K562 (cell line): ENCODE data around the gene POLR2B. TPM values are rescaled to one million over a fixed set of nuclear protein-coding genes. Genes with fewer than 3 reads are reported as not detected.
A peak's percentile ranks its signal among the peaks of the same experiment; 100 is the strongest.
"Not testable (repeated sequence)": the region's sequence is repeated elsewhere in the genome, so short reads cannot be mapped to it uniquely, and the experiment has no call there.

Experiments
- ATAC-seq: fragments of 200-7000 bp; cut with Tn5 transposase; 3 replicates; pipeline ENCODE4 v1.9.1; 2020; ENCODE audit warnings: moderate library complexity
- BruUV-seq: library from RNA; stranded (reverse); fragments of 400-500 nt; replicated peaks from 2 replicates; lab custom pipeline; 2021; lab: Mats Ljungman, UMichigan
- CTCF ChIA-PET: fragments of 300-600 bp; formaldehyde crosslinking; extraction: SDS; loops from one replicate; lab custom pipeline; 2021; ENCODE audit warnings: low intra/inter-chr PET ratio; lab: Yijun Ruan, JAX
- POLR2A ChIA-PET: fragments of 300-600, 350-650 bp; sonication (Branson Sonifier 250); formaldehyde crosslinking; extraction: SDS; loops from one replicate; lab custom pipeline; 2021; ENCODE audit warnings: antibody characterized with exemption, inconsistent platforms; lab: Yijun Ruan, JAX
- DNase-seq, 4 experiments: peaks; one replicate each; pipeline versions ENCODE4 v3.0.0 to v3.0.0-alpha.2; 2011 to 2018; ENCODE audit warnings: low spot score in 3 of 4, mixed read lengths in 3 of 4; ENCODE audit errors: extremely low read depth in 1 of 4
- FAIRE-seq: peaks from 2 replicates; lab custom pipeline; 2011; peaks lifted over from hg19 to GRCh38; lab: Jason Lieb, UNC
- H2AFZ ChIP-seq: 2 replicates; pipeline ENCODE4 v1.6.0; 2011; ENCODE audit warnings: low read depth, low read length, control low read depth, inconsistent platforms
- H3K27ac ChIP-seq: fragments of 200-600 bp; 3 replicates; pipeline ENCODE4 v1.8.0; 2011; ENCODE audit warnings: low read depth, mild to moderate bottlenecking, control low read depth, inconsistent platforms, low read length, moderate library complexity, mixed read lengths; ENCODE audit errors: extremely low read depth
- H3K27me3 ChIP-seq, 2 experiments: fragments of 300-600 bp in 1 of 2; 2 replicates in 1 of 2; 3 replicates in 1 of 2; pipeline versions ENCODE4 v1.6.0 to v1.8.0; 2011; ENCODE audit warnings: inconsistent platforms in 2 of 2, low read length in 2 of 2, mild to moderate bottlenecking in 1 of 2, mixed read lengths in 1 of 2, moderate library complexity in 1 of 2; ENCODE audit not compliant: control insufficient read depth in 2 of 2, insufficient read depth in 2 of 2
- H3K36me3 ChIP-seq: fragments of 300-600 bp; 3 replicates; pipeline ENCODE4 v1.8.0; 2011; ENCODE audit warnings: mild to moderate bottlenecking, low read length, inconsistent platforms; ENCODE audit not compliant: control insufficient read depth, insufficient read depth
- H3K4me1 ChIP-seq, 2 experiments: fragments of 200-600 bp in 1 of 2; replicated peaks in 1 of 2; 2 replicates in 1 of 2; 3 replicates in 1 of 2; pipeline versions ENCODE4 v1.5.1 to v1.8.0; 2011; ENCODE audit warnings: inconsistent platforms in 2 of 2, low read length in 2 of 2, mild to moderate bottlenecking in 1 of 2, mixed read lengths in 1 of 2, moderate library complexity in 1 of 2; ENCODE audit not compliant: control insufficient read depth in 2 of 2, insufficient read depth in 2 of 2
- H3K4me2 ChIP-seq: 2 replicates; pipeline ENCODE4 v1.6.1; 2011; ENCODE audit warnings: low read length, control low read depth, inconsistent platforms, mixed read lengths; ENCODE audit not compliant: insufficient read depth
- H3K4me3 ChIP-seq: fragments of 200-600 bp; sonication (generic), shearing (Covaris generic); 2 replicates; pipeline ENCODE4 v1.5.1; 2016; ENCODE audit warnings: control low read depth, inconsistent platforms
- H3K79me2 ChIP-seq: fragments of 200-600 bp; 3 replicates; pipeline ENCODE4 v1.8.0; 2011; ENCODE audit warnings: low read length, inconsistent platforms; ENCODE audit not compliant: control insufficient read depth, insufficient read depth
- H3K9ac ChIP-seq, 2 experiments: 2 replicates each; pipeline versions ENCODE4 v1.6.0 to v1.6.1; 2011; ENCODE audit warnings: low read depth in 2 of 2, low read length in 2 of 2, control low read depth in 1 of 2, inconsistent platforms in 1 of 2, mild to moderate bottlenecking in 1 of 2, mixed read lengths in 1 of 2; ENCODE audit not compliant: insufficient read depth in 1 of 2
- H3K9me1 ChIP-seq: one replicate; pipeline ENCODE4 v1.6.0; 2011; ENCODE audit warnings: inconsistent platforms, mild to moderate bottlenecking, low read length, moderate library complexity; ENCODE audit not compliant: control insufficient read depth, insufficient read depth
- H3K9me3 ChIP-seq: replicated peaks from 2 replicates; pipeline ENCODE4 v1.5.1; 2011; ENCODE audit warnings: low read depth, low read length, inconsistent platforms; ENCODE audit not compliant: control insufficient read depth, insufficient read depth
- H4K20me1 ChIP-seq: replicated peaks from 2 replicates; pipeline ENCODE4 v1.6.1; 2011; ENCODE audit warnings: low read length, inconsistent platforms, mixed read lengths; ENCODE audit not compliant: control insufficient read depth, insufficient read depth
- CEBPB ChIP-seq: fragments of 450-650 bp; IDR thresholded peaks from 2 replicates; pipeline ENCODE4 v1.6.1; 2016; ENCODE audit warnings: missing genetic modification characterization, missing compliant biosample characterization
- MTA3 ChIP-seq: fragments of 450-650 bp; formaldehyde crosslinking; IDR thresholded peaks from 2 replicates; pipeline ENCODE4 v1.6.1; 2017; ENCODE audit warnings: mild to moderate bottlenecking, borderline replicate concordance
- NFE2 ChIP-seq: IDR thresholded peaks from 2 replicates; pipeline ENCODE4 v1.6.1; 2014; ENCODE audit warnings: antibody characterized with exemption, low read depth
- PKNOX1 ChIP-seq: fragments of 450-650 bp; IDR thresholded peaks from 2 replicates; pipeline ENCODE4 v1.6.1; 2016
- ZBTB11 ChIP-seq, 3 experiments: fragments of 200-800 bp in 1 of 3; fragments of 250-450 bp in 1 of 3; fragments of 450-650 bp in 1 of 3; sonication (Bioruptor Pico) in 1 of 3; sonication (Bioruptor generic) in 1 of 3; formaldehyde crosslinking in 1 of 3; IDR thresholded peaks; 2 replicates each; pipeline versions ENCODE4 v1.6.1 to v1.8.0; 2016 to 2022; ENCODE audit warnings: mild to moderate bottlenecking in 2 of 3, missing genetic modification characterization in 2 of 3, missing compliant biosample characterization in 1 of 3, moderate library complexity in 1 of 3
- ZNF224 ChIP-seq: sonication (generic); formaldehyde crosslinking; IDR thresholded peaks from 2 replicates; pipeline ENCODE4 v1.8.0; 2022; ENCODE audit warnings: mild to moderate bottlenecking, missing genetic modification reagents
- ZNF785 ChIP-seq: fragments of 250-450 bp; sonication (Bioruptor Pico); IDR thresholded peaks from 2 replicates; pipeline ENCODE4 v1.4.0; 2020; ENCODE audit warnings: mild to moderate bottlenecking
- WGBS: fragments of 100-300 bp; shearing (Covaris generic); methylation state at CpG from one replicate; pipeline ENCODE4 v1.1.6; 2016; ENCODE audit warnings: low coverage, mixed read lengths; ENCODE audit not compliant: insufficient coverage; ENCODE audit errors: missing lambda C conversion rate; 5-methylcytosine and 5-hydroxymethylcytosine counted together
- in situ Hi-C: fragments of 300-500 bp; cut with MboI; formaldehyde crosslinking; loops from 4 replicates; pipeline ENCODE4 v1.15.0; 2018; ENCODE audit warnings: inconsistent platforms, mixed read lengths
- intact Hi-C: fragments of 100-400 bp; cut with micrococcal nuclease; formaldehyde crosslinking; loops from 2 replicates; pipeline ENCODE4 v1.14.2; 2022
- polyA plus RNA-seq, 8 experiments: library from polyadenylated mRNA; depleted of rRNA in 4 of 8; stranded (reverse) in 5 of 8; unstranded in 3 of 8; fragments of >200 nt; fragmentation: Nextera tagmentation in 2 of 8; fragmentation: Illumina TruSeq in 1 of 8; extraction: Ambion mirVana in 2 of 8; extraction: Trizol in 1 of 8; gene quantifications; 2 replicates each; pipeline versions ENCODE4 v1.2.1 to v1.2.3, GENCODE V29; 2011 to 2014; ENCODE audit warnings: inconsistent platforms in 1 of 8, missing spikeins in 1 of 8
- total RNA-seq, 7 experiments: library from RNA; depleted of rRNA in 6 of 7; stranded (reverse); fragments of >200 nt in 6 of 7; fragmentation: Illumina TruSeq in 2 of 7; extraction: Trizol in 2 of 7; gene quantifications; 2 replicates each; pipeline versions ENCODE4 v1.2.1 to v1.2.3, GENCODE V29; 2011 to 2021; ENCODE audit warnings: low replicate concordance in 1 of 7

Gene POLR2B
- total and polyA plus RNA-seq, 9 of the 15 experiments (the other 6 are each of a cell fraction or from before 2014, with no cell fraction given) = 60.9 to 208 (median 142) TPM

DNA sequence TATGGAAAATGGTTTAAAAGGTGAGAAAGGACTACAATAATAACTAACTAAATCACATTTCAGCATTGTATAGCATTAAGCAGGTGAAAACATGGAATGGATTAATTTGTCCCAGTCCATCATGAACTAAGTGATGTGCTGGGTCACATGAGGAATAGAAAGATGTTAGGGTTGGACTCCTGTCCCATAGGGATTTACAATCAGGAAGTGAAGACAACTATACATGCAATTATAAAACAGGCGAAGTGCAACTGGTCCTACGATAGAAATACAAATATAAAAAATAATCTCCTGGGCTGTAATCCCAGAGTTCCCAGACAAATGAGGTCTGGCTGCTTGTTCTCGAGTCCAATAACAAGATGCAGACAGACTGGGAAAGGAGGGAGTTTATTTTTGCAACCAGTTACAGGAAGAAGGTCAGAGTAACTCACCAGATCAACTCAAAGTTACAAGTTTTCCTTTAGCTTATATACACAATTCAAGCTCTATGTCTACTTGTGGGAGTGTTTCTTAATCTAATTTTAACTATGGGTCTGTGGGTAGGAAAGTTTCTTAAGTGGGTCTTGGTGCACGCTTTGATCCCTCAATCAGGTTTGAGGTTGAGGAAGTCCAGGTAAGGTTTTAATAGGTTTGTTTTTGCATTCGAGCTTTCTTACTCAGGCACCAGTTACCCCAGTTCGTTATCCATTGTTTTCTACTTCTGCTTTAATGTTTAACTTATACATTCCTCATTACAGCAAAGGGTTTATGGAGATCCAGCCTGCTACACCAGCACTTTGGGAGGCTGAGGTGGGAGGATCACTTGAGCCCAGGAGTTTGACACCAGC, 81.4 kb downstream of the POLR2B start (continued):
- TF ChIP-seq ZNF785 (CRISPR knock-in tag) = no peak
- no peak for TF ChIP-seq MTA3
- TF ChIP-seq ZBTB11 (CRISPR knock-in tag; IDR thresholded peaks at IDR 0.05) = no peak
- TF ChIP-seq ZNF224 = no peak

DNA sequence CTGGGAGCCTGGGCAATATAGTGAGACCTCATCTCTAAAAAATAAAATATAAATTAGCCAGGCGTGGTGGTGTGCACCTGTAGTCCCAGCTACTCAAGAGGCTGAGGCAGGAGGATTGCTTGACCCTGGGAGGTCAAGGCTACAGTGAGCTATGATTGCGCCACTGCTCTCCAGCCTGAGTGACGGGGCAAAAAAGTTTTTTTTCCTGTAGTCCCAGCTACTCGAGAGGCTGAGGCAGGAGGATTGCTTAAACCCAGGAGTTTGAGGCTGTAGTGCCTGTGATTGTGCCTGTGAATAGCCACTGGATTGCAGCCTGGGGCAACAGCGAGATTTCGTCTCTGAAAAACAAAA, 82.0 kb downstream of the POLR2B start:
- H3K27ac ChIP-seq, BruUV-seq, DNase-seq, H3K9me1 ChIP-seq, intact Hi-C loops, CTCF ChIA-PET, H3K9me3 ChIP-seq, H3K36me3 ChIP-seq, H2AFZ ChIP-seq, ATAC-seq, H3K9ac ChIP-seq, H4K20me1 ChIP-seq, H3K4me3 ChIP-seq, FAIRE-seq, in situ Hi-C loops, H3K4me2 ChIP-seq, H3K4me1 ChIP-seq, H3K79me2 ChIP-seq: not testable (repeated sequence)
- 0% methylated on average over 6 of the region's 6 CpGs for WGBS
- POLR2A ChIA-PET = interaction anchor here (1.1 to 1.7 kb wide), 2 partner anchors 12 to 31 kb away, joined by 3 to 6 read pairs; no protein-coding TSS in a partner anchor
- TF ChIP-seq NFE2 (peak; percentile 44; the same call in 1 of the 2 replicates), CEBPB (tag) (peak; percentile 62), PKNOX1 (0 out of 2 replicates have a peak, but pooled peaks have one; percentile 7)
- H3K27me3 ChIP-seq = peaks cover 14 to 22% of the 10 kb centered on the region in 2 experiments; a peak in 4 of 5 replicates
